Glutamatergic neuron (in vitro differentiated cells): ENCODE data around the gene DTHD1. TPM values are rescaled to one million over a fixed set of nuclear protein-coding genes. Genes with fewer than 3 reads are reported as not detected.

Source experiments
- DNase-seq: peaks from one replicate; pipeline ENCODE4 v3.0.0; 2022
- H3K27ac Mint-ChIP-seq: one replicate; pipeline ENCODE4 v1.8.0; 2020; ENCODE audit warnings: mild to moderate bottlenecking, mixed read lengths, inconsistent platforms; ENCODE audit not compliant: unreplicated experiment
- H3K27me3 Mint-ChIP-seq: one replicate; pipeline ENCODE4 v1.8.0; 2020; ENCODE audit warnings: mild to moderate bottlenecking, moderate library complexity, mixed read lengths, inconsistent platforms; ENCODE audit not compliant: unreplicated experiment
- H3K36me3 Mint-ChIP-seq: one replicate; pipeline ENCODE4 v1.8.0; 2020; ENCODE audit warnings: mild to moderate bottlenecking, mixed read lengths, inconsistent platforms; ENCODE audit not compliant: unreplicated experiment
- H3K4me1 Mint-ChIP-seq: one replicate; pipeline ENCODE4 v1.8.0; 2020; ENCODE audit warnings: mild to moderate bottlenecking, low read depth, mixed read lengths, inconsistent platforms; ENCODE audit not compliant: unreplicated experiment
- H3K4me3 Mint-ChIP-seq: one replicate; pipeline ENCODE4 v1.8.0; 2020; ENCODE audit warnings: mild to moderate bottlenecking, mixed read lengths, inconsistent platforms; ENCODE audit not compliant: unreplicated experiment
- H3K9me3 Mint-ChIP-seq: one replicate; pipeline ENCODE4 v1.8.0; 2020; ENCODE audit warnings: mild to moderate bottlenecking, moderate library complexity, mixed read lengths, inconsistent platforms; ENCODE audit not compliant: unreplicated experiment
- total RNA-seq: library from RNA; stranded (reverse); fragmentation: NEBNext Ultra II Directional; extraction: Animal tissue kit (Norgen Biotek cat#: 25700); gene quantifications from one replicate; pipeline ENCODE4 v1.2.1, GENCODE V29; 2021; ENCODE audit not compliant: unreplicated experiment
- TF ChIP-seq, protein P1 (sequence below): fragments of 200-600 bp; sonication (generic); IDR thresholded peaks from one replicate; pipeline ENCODE4 v1.5.0; 2021; ENCODE audit not compliant: partially characterized antibody, unreplicated experiment

The DTHD1 gene
- total RNA-seq, 1 donor from 2014 or later, result not detected

DNA sequence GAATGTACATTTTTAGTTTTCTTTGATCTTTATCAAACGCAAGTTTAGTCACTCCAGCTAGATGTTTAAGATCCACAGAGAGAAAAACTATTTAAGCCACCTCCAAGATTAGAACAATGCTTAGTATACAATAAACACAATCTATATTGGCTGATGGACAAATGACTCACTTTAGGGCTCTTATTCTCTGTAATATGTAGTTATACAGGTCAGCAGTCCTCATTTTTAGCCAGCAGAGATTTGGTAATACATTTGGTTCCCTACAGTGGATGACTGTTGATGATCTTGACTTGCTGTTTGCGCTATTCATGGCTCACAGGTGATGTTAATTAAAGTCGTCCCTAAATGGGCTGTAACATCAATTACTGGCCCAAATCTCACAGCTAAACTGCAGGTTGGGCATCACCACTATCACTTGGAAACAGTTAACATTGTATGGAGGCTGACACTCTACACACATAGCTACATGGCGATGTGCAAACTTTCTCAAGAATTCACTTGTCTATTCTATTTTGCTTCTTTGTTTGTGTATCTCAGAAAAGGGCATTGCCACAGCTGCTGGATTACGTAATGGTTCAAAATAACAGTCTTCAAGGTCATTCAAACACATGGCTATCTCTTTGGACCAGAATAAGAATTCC is 11.8 kb upstream of the DTHD1 start:
- Mint-ChIP-seq H3K27me3 (peaks cover 2% of the 10 kb centered on the region), H3K27ac (no peak overlapping the region), H3K4me1 (no peaks in the 10 kb centered on the region), H3K9me3 (no peaks in the 10 kb centered on the region), H3K36me3 (no peaks in the 10 kb centered on the region), H3K4me3 (no peak overlapping the region)
- no peak for DNase-seq
- TF ChIP-seq, protein P1, sequence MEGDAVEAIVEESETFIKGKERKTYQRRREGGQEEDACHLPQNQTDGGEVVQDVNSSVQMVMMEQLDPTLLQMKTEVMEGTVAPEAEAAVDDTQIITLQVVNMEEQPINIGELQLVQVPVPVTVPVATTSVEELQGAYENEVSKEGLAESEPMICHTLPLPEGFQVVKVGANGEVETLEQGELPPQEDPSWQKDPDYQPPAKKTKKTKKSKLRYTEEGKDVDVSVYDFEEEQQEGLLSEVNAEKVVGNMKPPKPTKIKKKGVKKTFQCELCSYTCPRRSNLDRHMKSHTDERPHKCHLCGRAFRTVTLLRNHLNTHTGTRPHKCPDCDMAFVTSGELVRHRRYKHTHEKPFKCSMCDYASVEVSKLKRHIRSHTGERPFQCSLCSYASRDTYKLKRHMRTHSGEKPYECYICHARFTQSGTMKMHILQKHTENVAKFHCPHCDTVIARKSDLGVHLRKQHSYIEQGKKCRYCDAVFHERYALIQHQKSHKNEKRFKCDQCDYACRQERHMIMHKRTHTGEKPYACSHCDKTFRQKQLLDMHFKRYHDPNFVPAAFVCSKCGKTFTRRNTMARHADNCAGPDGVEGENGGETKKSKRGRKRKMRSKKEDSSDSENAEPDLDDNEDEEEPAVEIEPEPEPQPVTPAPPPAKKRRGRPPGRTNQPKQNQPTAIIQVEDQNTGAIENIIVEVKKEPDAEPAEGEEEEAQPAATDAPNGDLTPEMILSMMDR, result no peak

- peaks cover 5% of the 10 kb centered on the region for H3K27me3 Mint-ChIP-seq
- H3K36me3 Mint-ChIP-seq, result no peaks in the 10 kb centered on the region
- H3K4me1 Mint-ChIP-seq, result no peaks in the 10 kb centered on the region
- H3K4me3 Mint-ChIP-seq, result no peak overlapping the region
- H3K27ac Mint-ChIP-seq, result no peak overlapping the region
- H3K9me3 Mint-ChIP-seq, result no peaks in the 10 kb centered on the region
- DNase-seq, result no peak
- TF ChIP-seq, protein P1, result no peak
These were observed 8.1 kb upstream of the DTHD1 start for GRCh38 chr4:36273276-36273675.

GRCh38 chr4:36274158-36274557 is 7.3 kb upstream of the DTHD1 start:
- TF ChIP-seq, protein P1, result no peak
- Mint-ChIP-seq H3K27me3 (peaks cover 5% of the 10 kb centered on the region), H3K4me3 (no peak overlapping the region), H3K9me3 (no peaks in the 10 kb centered on the region), H3K4me1 (no peaks in the 10 kb centered on the region), H3K27ac (no peak overlapping the region), H3K36me3 (no peaks in the 10 kb centered on the region)
- no peak for DNase-seq

- no peaks in the 10 kb centered on the region for H3K9me3 Mint-ChIP-seq
- no peak overlapping the region for H3K4me3 Mint-ChIP-seq
- H3K36me3 Mint-ChIP-seq, result no peaks in the 10 kb centered on the region
- H3K4me1 Mint-ChIP-seq, result peaks cover 3% of the 10 kb centered on the region
- H3K27ac Mint-ChIP-seq, result no peak overlapping the region
- TF ChIP-seq, protein P1, result no peak
- H3K27me3 Mint-ChIP-seq, result peaks cover 2% of the 10 kb centered on the region
- no peak for DNase-seq
These were observed 3.9 kb upstream of the DTHD1 start for GRCh38 chr4:36277533-36277932.

DNA sequence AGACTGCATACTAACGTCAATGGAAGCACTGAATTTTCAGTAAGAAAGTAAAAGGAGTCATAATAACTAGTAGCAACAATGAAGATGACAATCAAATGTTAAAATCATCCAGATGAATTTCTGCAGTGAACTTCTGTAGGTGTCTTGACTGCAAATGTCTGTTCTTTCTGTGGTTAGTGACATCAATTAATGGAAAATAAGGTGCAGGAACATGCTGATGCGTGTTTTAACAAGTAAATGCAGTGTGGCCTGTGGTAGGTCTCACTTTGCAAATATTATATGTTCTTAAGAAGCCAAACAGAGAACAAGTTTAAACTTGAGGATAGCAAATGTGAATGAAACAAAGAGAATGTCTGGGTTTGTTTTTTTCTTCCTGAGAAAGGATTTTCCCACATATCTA is 2.6 kb upstream of the DTHD1 start:
- TF ChIP-seq, protein P1, result no peak
- Mint-ChIP-seq H3K27ac (no peak overlapping the region), H3K9me3 (no peaks in the 10 kb centered on the region), H3K27me3 (peaks cover 2% of the 10 kb centered on the region), H3K4me1 (peaks cover 3% of the 10 kb centered on the region), H3K4me3 (no peak overlapping the region), H3K36me3 (no peaks in the 10 kb centered on the region)
- no peak for DNase-seq
